Astrocyte (in vitro differentiated cells and primary cell): Measurements from ENCODE around the gene APBB2. TPM values are rescaled to one million over a fixed set of nuclear protein-coding genes. Genes with fewer than 3 reads are reported as not detected.
"Not testable (repeated sequence)": the region's sequence is repeated elsewhere in the genome, so short reads cannot be mapped to it uniquely, and the experiment has no call there.

Experiments
- DNase-seq: peaks from one replicate; pipeline ENCODE4 v3.0.0-alpha.2; 2010; ENCODE audit warnings: low read depth
- FAIRE-seq: peaks from 2 replicates; lab custom pipeline; 2011; peaks lifted over from hg19 to GRCh38; lab: Jason Lieb, UNC
- H2AFZ ChIP-seq: 2 replicates; pipeline ENCODE4 v1.6.0; 2012; ENCODE audit warnings: low read depth, low read length, inconsistent platforms
- H3K27ac ChIP-seq: 2 replicates; pipeline ENCODE4 v1.5.1; 2011; ENCODE audit warnings: low read depth, low read length, inconsistent platforms
- H3K27me3 ChIP-seq: 2 replicates; pipeline ENCODE4 v1.6.0; 2011; ENCODE audit warnings: low read length, inconsistent platforms; ENCODE audit not compliant: insufficient read depth
- H3K36me3 ChIP-seq: 2 replicates; pipeline ENCODE4 v1.5.1; 2011; ENCODE audit warnings: low read length, inconsistent platforms; ENCODE audit not compliant: insufficient read depth
- H3K4me1 ChIP-seq: 2 replicates; pipeline ENCODE4 v1.5.1; 2011; ENCODE audit warnings: low read length, inconsistent platforms; ENCODE audit not compliant: insufficient read depth
- H3K4me2 ChIP-seq: 2 replicates; pipeline ENCODE4 v1.6.0; 2012; ENCODE audit warnings: low read length, inconsistent platforms
- H3K4me3 ChIP-seq: 2 replicates; pipeline ENCODE4 v1.5.1; 2011; ENCODE audit warnings: low read depth, mild to moderate bottlenecking, low read length, inconsistent platforms; ENCODE audit not compliant: insufficient read depth
- H3K79me2 ChIP-seq: 2 replicates; pipeline ENCODE4 v1.6.0; 2012; ENCODE audit warnings: mild to moderate bottlenecking, low read length, inconsistent platforms; ENCODE audit not compliant: insufficient read depth
- H3K9ac ChIP-seq: 2 replicates; pipeline ENCODE4 v1.6.0; 2012; ENCODE audit warnings: mild to moderate bottlenecking, low read length, inconsistent platforms
- H3K9me3 ChIP-seq: 2 replicates; pipeline ENCODE4 v1.5.1; 2012; ENCODE audit warnings: low read depth, mild to moderate bottlenecking, low read length, inconsistent platforms; ENCODE audit not compliant: insufficient read depth
- H4K20me1 ChIP-seq: 2 replicates; pipeline ENCODE4 v1.6.0; 2012; ENCODE audit warnings: low read length, inconsistent platforms; ENCODE audit not compliant: insufficient read depth
- H3K27ac Mint-ChIP-seq: one replicate; pipeline ENCODE4 v1.8.0; 2021; ENCODE audit warnings: mild to moderate bottlenecking, mixed read lengths; ENCODE audit not compliant: unreplicated experiment
- H3K27me3 Mint-ChIP-seq: one replicate; pipeline ENCODE4 v1.8.0; 2021; ENCODE audit warnings: low read depth, mixed read lengths; ENCODE audit not compliant: unreplicated experiment
- H3K36me3 Mint-ChIP-seq: one replicate; pipeline ENCODE4 v1.8.0; 2021; ENCODE audit warnings: low read depth, mixed read lengths; ENCODE audit not compliant: unreplicated experiment
- H3K4me1 Mint-ChIP-seq: one replicate; pipeline ENCODE4 v1.8.0; 2021; ENCODE audit warnings: low read depth, mixed read lengths; ENCODE audit not compliant: unreplicated experiment
- H3K4me3 Mint-ChIP-seq: one replicate; pipeline ENCODE4 v1.8.0; 2021; ENCODE audit warnings: mild to moderate bottlenecking, moderate library complexity, mixed read lengths; ENCODE audit not compliant: unreplicated experiment
- H3K9me3 Mint-ChIP-seq: one replicate; pipeline ENCODE4 v1.8.0; 2021; ENCODE audit warnings: mild to moderate bottlenecking, mixed read lengths; ENCODE audit not compliant: unreplicated experiment
- CTCF ChIP-seq: IDR thresholded peaks from 2 replicates; pipeline ENCODE4 v1.5.1; 2011; ENCODE audit warnings: low read depth, mild to moderate bottlenecking, inconsistent platforms, low read length, moderate library complexity; ENCODE audit not compliant: insufficient read depth
- EZH2 ChIP-seq: IDR thresholded peaks from 2 replicates; pipeline ENCODE4 v1.6.1; 2012; ENCODE audit warnings: mild to moderate bottlenecking, low read length, inconsistent platforms; ENCODE audit not compliant: insufficient read depth
- total RNA-seq: library from RNA; stranded (reverse); gene quantifications from 2 replicates; pipeline ENCODE4 v1.2.1, GENCODE V29; 2021

The APBB2 gene
- total RNA-seq, 1 donor from 2014 or later = 173 TPM

DNA sequence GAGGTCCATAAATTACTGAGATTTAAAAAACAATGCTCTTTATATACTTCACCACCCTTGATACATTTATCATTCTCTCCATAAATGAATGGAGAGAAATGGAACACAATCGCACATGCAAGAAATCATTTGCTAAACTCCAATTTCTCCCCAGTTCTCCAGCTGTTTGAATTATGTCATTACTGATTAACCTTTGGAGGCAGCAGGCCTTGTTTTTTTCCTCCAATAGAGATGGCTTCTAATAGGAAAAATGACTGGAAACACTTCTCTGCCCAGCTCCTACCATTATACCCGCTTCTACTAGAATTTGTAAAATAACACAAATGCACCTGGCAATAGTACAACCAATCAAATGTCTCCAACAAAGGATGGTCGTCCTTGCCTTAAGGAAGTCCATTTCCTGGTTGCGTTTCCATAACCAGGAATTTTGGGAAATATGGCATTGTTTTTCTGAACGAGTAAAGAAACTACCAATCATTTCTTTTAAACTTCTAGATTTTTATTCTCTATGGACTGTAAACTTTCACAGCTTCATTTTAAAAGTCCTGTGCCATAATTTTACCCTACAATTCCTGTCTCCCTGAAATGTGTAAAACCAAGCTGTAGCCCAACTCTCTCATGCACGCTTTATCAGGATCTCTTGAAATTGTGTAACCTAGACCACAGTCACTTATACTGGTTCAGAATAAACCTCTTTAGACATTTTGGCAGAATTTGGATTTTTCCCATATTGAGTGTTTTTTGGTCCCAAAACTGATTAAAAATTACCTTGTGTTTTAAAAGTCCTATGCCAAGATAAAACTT, 60.1 kb downstream of the APBB2 start:
- H3K4me3 Mint-ChIP-seq = no peak overlapping the region
- H3K27me3 Mint-ChIP-seq = no peaks in the 10 kb centered on the region
- Histone ChIP-seq H4K20me1 (no peaks in the 10 kb centered on the region), H3K9me3 (no peaks in the 10 kb centered on the region), H3K4me3 (no peak overlapping the region), H3K27ac (peak overlapping the region; percentile 89), H3K4me2 (peak overlapping the region; percentile 73), H3K4me1 (peaks cover 40% of the 10 kb centered on the region), H3K9ac (peak overlapping the region; percentile 70), H2AFZ (no peak overlapping the region), H3K36me3 (no peaks in the 10 kb centered on the region), H3K79me2 (peaks cover 68% of the 10 kb centered on the region), H3K27me3 (no peaks in the 10 kb centered on the region)
- peak overlapping the region; percentile 99 for H3K27ac Mint-ChIP-seq
- no peak for FAIRE-seq
- no peak for DNase-seq
- peaks cover 14% of the 10 kb centered on the region for H3K36me3 Mint-ChIP-seq
- TF ChIP-seq EZH2 (no peak), CTCF (no peak)
- no peaks in the 10 kb centered on the region for H3K9me3 Mint-ChIP-seq
- peaks cover 65% of the 10 kb centered on the region for H3K4me1 Mint-ChIP-seq

DNA sequence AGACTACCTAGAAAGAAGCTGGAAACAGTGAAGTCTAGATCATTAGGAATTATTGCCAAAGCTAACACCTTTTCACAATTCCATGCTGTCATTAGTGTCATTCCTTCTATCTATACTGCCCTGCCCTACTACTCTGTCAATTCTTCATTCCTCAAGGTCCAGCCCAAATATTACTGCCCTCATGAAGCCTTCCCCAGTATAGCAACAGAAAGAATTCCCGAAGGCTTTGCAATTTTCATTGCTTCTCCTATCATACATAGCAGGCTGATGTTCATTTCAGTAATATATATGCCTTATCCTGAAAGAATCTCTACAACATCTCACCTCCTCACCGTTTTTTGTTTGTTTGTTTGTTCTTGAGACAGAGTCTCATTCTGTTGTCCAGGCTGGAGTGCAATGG, 63.9 kb downstream of the APBB2 start:
- no peaks in the 10 kb centered on the region for H3K27me3 Mint-ChIP-seq
- H3K4me3 Mint-ChIP-seq = no peak overlapping the region

DNA sequence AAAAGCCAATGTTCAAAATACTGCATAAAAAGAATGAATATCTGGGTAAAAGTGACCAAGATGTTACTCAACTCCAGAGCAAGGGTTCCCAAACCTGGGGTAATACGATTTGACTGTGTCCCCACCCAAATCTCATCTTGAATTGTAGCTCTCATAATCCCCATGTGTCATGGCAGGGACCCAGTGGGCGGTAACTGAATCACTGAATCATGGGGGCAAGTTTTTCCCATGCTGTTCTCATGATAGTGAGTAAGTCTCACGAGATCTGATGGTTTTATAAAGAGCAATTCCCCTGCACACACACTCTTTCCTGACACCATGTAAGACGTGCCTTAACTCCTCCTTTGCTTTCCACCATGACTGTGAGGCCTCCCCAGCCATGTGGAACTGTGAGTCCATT, 64.8 kb downstream of the APBB2 start:
- H3K9me3 ChIP-seq, H3K4me3 ChIP-seq, H3K27ac ChIP-seq, DNase-seq, H3K27me3 Mint-ChIP-seq, H3K4me2 ChIP-seq, H3K4me3 Mint-ChIP-seq, H3K9ac ChIP-seq, H3K9me3 Mint-ChIP-seq, H3K27me3 ChIP-seq, H3K36me3 ChIP-seq, FAIRE-seq, H2AFZ ChIP-seq, H4K20me1 ChIP-seq: not testable (repeated sequence)
- Mint-ChIP-seq H3K4me1 (peaks cover 53% of the 10 kb centered on the region), H3K27ac (peak overlapping the region; percentile 82), H3K36me3 (peaks cover 16% of the 10 kb centered on the region)
- H3K4me1 ChIP-seq = peaks cover 33% of the 10 kb centered on the region
- H3K79me2 ChIP-seq = peaks cover 87% of the 10 kb centered on the region

More for the DNA sequence above, 63.9 kb downstream of the APBB2 start:
- peaks cover 16% of the 10 kb centered on the region for H3K36me3 Mint-ChIP-seq
- H3K4me1 ChIP-seq = peaks cover 33% of the 10 kb centered on the region
- no peaks in the 10 kb centered on the region for H3K9me3 ChIP-seq
- no peak overlapping the region for H3K27ac ChIP-seq
- no peak for DNase-seq
- peaks cover 1% of the 10 kb centered on the region for H3K9me3 Mint-ChIP-seq
- H3K27ac Mint-ChIP-seq = no peak overlapping the region
- H2AFZ ChIP-seq = no peak overlapping the region
- H3K79me2 ChIP-seq = peaks cover 82% of the 10 kb centered on the region
- H3K4me2 ChIP-seq = no peak overlapping the region
- no peak overlapping the region for H3K9ac ChIP-seq
- no peak for FAIRE-seq
- peaks cover 52% of the 10 kb centered on the region for H3K4me1 Mint-ChIP-seq
- TF ChIP-seq CTCF = no peak
- TF ChIP-seq EZH2 = no peak
- no peaks in the 10 kb centered on the region for H3K36me3 ChIP-seq
- no peaks in the 10 kb centered on the region for H3K27me3 ChIP-seq
- H4K20me1 ChIP-seq = no peaks in the 10 kb centered on the region
- H3K4me3 ChIP-seq = no peak overlapping the region
